ENCODE results near the gene LIPC. TPM values are rescaled to one million over a fixed set of nuclear protein-coding genes. Genes with fewer than 3 reads are reported as not detected.

Gene LIPC
- total RNA-seq, 1 donor from 2014 or later: 0.32 TPM

DNA sequence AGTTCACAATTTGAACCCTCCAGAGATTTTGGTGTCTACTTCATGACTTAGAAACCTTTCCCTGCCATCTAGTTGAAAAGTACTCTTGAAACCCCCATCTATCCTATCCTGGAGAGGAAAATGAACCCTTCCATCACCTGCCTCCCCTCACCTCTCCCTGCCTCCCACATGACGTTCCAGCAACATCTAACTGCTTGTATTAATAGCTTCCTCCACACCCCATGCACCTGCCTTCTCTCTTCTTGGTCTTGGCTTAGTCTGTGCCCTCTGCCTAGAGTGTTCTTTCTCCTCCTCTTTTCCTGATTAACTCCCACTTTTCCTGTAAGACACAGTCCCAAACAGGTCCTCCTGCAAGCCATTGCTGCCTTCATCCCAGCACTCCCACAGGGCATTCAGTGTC is 107.8 kb downstream of the LIPC start:
- intact Hi-C loops (cut with micrococcal nuclease): loop anchor here (10.0 kb wide), 1 partner anchor 215 kb away; no protein-coding TSS in a partner anchor
- ATAC-seq (no peak), DNase-seq (no peak)

DNA sequence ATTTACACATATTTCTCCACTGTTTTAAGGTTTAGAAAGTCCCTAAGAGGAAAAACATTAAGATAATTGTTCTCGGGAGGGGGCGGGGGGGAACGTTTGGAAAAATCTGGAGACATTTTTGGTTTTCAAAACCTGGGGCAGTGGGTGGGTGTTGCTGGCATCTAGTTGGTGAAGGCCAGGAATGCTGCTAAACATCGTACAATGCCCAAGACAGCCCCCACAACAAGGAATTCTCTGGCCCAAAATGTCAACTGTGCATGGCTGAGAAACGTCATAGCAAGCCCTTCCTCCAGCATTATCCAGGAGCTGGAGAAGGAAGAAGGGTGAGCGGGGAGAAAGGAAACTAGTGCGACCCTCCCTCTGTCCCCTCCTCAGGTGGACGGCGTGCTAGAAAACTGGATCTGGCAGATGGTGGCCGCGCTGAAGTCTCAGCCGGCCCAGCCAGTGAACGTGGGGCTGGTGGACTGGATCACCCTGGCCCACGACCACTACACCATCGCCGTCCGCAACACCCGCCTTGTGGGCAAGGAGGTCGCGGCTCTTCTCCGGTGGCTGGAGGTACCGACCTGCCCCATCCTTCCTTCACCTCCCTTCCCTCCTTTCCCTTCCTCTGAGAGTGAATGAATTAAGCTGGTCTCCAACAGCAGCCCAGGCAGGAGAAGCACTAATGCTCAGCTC is 109.8 kb downstream of the LIPC start:
- intact Hi-C loops (cut with micrococcal nuclease): no loop called here
- ATAC-seq (no peak), DNase-seq (no peak)

DNA sequence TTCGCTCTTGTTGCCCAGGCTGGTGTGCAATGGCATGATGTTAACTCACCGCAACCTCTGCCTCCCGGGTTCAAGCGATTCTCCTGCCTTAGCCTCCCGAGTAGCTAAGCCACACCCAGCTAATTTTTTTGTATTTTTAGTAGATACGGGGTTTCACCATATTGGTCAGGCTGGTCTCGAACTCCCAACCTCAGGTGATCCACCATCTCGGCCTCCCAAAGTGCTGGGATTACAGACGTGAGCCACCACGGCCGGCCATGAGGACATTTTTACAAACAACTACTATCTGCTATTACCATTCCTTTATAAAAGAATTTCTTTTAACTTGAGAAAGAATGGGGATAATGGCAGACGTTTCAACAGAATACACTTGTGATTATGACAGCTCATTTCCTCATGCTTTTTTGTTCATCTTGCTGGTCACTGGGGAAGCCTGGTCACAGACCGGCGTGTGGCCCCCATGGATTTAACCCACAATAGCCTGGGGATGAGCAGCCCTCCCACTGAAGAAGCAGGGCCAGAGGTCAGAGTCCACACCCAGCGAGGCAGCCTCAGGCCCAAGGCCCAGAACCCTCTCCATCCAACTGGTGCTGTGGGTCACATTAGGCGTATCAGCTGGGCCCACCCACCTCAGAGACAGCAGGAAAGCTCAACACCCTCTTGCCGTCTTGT is 112.0 kb downstream of the LIPC start:
- intact Hi-C loops (cut with micrococcal nuclease): no loop called here
- DNase-seq: no peak
- ATAC-seq: no peak

DNA sequence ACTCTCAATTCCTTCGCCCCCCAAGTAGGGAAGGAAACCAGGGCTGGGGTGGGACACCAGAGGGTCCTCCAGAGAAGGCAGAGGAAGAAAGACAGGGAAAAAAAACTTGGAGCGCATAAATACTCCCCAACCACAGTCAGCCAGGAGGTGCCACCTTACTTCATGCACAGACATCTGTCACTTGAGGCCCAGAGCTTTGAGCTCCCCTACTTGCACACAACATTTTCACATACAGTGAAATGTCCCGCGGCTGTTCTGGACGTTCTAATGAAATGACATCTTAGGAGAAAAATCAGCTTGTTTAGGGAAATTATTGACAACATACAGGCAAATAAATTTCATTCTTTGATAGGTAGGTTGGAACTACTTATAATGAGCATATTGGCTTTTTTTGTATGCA is 113.0 kb downstream of the LIPC start:
- ATAC-seq (no peak), DNase-seq (no peak)
- intact Hi-C loops (cut with micrococcal nuclease): no loop called here

DNA sequence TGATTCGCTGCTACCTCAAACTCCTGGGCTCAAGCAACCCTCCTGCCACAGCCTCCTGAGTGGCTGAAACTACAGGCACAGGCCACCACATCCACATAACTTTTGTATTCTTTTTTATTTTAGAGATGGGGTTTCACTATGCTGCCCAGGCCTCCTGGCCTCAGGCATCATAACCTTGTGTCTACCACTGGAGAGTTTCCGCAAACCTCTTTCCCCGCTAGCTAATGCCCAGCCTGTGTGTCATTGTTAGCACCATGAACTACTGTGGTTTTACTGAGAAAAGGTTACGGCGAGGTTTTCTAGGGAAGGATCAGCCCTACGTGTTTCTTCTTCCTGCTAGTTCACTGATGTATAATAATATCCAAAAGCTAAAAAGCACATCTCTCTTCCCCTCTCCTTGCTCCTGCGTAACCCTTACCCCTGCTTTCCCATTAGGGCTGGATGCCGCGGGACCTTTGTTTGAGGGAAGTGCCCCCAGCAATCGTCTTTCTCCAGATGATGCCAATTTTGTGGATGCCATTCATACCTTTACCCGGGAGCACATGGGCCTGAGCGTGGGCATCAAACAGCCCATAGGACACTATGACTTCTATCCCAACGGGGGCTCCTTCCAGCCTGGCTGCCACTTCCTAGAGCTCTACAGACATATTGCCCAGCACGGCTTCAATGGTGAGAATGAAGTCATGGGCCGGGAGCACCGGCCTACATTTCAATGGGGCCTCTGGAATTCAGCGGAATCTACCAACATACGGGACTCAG is 113.7 kb downstream of the LIPC start:
- ATAC-seq (no peak), DNase-seq (no peak)
- intact Hi-C loops (cut with micrococcal nuclease): no loop called here

DNA sequence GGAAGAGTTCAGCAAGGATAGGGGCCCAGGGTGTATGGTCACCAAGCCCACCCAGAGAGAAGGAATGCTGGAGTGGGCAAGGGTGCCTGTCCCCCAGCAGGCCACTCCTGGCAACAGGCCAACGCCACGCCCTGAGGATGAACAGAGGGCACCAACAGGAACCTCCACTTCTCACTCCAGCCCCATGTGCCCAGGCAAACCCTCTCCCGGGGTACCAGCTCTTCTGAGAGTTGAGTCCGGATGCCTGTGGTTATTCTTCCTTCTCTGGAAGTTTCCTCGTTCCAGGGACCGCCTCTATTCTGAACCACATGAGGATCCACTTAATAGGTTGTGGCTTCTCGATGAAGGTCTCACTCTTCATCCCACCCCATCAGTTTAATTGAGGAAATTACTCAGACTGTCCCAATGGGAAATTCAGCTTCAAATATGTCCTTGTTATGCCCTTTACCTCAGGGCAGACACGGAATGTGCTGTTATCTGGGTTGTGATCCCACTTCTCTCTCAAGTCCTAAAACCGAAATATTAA is 114.3 kb downstream of the LIPC start:
- ATAC-seq: no peak
- no peak for DNase-seq
- intact Hi-C loops (cut with micrococcal nuclease): no loop called here

DNA sequence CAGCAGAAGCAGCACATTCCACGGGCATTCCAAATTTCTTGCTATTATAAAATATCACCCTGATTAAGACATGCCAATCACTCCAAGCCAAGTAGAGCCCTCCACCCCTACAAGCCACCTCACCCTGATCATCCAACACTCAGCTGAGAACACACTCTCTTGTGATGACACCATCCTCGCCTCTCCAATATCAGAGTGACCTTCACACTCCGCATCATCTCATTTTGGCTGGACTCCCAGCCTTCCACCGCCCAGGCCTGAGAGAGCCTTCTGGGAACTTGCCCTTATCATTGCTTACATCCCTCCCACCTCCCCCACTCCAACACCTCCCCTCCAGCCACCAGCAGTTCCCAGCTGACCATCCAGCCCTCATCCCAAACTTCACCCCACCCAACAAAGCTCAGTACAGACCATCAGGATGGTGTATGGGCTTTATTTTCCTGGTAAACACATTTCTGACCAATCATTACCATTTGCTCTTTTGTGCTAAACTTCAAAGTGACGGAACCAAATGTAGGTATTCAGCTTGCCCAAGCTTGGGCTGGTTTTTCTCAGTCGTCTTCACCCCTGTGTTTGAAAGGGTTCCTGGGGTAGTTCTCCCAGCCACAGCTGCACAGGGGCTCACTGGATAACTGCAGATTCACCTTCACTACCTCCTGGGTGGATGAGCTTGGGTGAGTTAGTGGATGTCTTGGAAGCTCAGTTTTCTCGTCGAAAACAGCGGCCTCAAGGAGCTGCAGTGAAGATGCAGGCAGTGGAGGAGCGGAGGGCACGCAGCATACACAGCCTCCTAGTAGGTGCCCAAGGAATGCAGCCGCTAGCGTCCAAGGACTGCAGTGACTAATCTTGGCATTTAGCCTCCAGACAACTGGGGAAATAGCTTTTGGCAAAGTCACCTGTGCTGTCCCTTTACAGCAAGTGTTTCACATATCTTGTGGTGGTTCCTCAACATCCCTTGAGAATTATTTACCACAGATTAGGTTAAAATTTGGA is 115.1 kb downstream of the LIPC start:
- peak; percentile 68 for DNase-seq
- intact Hi-C loops (cut with micrococcal nuclease): no loop called here
- ATAC-seq: peak; percentile 92

DNA sequence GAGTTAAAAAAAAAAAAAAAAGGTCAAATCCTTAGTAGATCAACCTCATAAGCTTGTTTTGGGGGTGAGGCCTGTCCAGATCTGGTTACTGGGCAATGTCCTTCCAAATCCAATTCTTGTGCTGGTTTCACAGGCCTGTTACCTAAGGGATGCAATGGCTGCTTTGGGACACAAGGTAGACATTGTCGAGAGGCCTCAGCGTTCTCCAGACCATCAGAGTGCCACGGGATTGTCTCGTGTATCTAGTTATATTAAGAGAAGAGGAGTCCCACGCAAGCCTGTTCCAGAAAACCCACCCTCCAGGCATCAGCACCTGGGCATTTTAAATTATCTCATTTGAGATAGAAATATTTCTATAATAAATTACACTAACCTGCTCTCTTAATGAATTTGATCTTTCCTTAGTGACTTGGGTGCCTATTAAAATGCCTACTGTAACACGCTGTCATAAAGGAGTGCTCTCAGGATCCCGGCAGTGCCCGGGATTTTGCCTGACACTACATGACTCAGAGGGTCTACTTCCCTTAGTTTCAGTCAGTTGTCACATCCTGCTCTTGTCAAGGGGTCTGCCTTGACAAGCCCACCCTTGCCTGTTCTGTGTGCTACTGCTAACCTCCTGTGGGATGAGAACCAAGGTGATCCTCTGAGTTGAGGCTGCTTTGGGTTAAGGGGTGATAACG is 116.0 kb downstream of the LIPC start:
- intact Hi-C loops (cut with micrococcal nuclease): no loop called here
- ATAC-seq (no peak), DNase-seq (no peak)

DNA sequence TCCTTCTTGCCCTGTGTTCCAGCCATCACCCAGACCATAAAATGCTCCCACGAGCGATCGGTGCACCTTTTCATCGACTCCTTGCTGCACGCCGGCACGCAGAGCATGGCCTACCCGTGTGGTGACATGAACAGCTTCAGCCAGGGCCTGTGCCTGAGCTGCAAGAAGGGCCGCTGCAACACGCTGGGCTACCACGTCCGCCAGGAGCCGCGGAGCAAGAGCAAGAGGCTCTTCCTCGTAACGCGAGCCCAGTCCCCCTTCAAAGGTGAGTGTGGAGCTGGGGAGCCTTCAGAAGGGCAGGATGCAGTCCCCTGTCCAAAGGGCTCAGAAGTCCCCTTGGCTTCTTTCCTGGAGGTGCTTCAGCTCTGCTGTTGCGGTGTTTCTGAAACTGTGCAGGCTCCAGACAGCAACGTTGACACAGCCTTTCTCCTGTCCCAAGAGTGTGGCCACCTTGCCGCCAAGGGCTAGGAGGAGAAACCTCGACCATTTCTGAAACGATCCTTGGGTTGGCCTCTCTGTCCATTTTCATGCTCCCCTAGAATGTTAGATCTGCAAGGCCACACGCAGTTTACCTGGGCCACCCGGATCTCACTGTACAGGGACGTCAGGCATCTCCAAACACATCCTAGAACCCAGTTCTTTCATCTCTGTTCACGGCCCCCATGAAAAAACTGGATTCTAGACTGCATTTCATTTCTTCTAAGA is 116.7 kb downstream of the LIPC start:
- DNase-seq (no peak), ATAC-seq (peak; percentile 41)
- intact Hi-C loops (cut with micrococcal nuclease): no loop called here

DNA sequence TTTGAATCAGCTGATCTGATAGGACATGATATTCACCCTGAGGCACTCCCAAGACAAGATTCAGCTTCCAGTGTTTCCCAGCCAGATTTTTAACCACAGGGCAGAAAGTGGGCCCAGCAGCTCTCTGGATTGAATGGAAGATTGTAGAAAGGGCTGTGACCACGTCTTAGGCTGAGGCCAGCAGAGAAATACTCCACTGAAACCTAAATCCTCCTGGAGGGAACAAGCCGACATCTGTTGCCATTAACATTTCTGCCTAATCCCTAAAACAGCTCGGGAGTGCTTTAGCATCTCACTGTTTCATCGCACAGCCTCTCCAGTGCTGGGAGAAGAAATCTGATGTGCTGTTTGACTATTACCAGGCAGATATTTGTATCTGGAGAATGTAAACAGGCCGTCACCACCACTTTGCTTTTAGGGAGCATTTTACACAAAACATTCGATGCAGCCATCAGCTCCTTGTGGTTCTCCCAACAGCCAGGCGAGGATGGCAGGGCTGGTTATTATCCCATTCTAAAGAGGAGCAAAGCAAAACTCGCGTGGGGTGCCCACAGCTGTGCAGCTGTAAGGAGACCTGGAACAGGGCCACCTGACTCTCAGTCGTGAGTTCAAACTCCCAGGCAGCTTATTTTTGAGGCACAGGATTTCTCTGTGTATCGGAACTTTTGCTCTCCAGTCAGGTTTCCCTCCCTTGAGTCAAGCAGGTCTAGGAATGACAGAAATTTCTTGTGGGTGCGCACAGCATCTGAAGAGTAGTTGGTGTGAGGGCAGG is 117.4 kb downstream of the LIPC start:
- DNase-seq: no peak
- ATAC-seq: no peak
- intact Hi-C loops (cut with micrococcal nuclease): no loop called here

DNA sequence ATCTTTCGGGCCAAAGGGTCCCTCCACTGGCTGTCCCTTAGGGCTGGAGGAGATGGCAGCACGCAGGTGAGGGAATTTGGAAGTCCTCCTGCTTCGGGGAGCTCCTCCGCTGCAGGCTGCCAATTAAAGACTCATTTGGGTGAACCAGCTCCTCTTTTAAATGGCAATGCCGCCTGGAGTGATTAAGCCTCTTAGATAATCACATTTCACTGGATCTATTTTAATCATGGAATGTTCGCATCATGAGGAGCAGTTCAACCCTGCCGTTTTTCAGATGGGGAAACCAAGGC is 117.9 kb downstream of the LIPC start:
- intact Hi-C loops (cut with micrococcal nuclease): no loop called here

DNA sequence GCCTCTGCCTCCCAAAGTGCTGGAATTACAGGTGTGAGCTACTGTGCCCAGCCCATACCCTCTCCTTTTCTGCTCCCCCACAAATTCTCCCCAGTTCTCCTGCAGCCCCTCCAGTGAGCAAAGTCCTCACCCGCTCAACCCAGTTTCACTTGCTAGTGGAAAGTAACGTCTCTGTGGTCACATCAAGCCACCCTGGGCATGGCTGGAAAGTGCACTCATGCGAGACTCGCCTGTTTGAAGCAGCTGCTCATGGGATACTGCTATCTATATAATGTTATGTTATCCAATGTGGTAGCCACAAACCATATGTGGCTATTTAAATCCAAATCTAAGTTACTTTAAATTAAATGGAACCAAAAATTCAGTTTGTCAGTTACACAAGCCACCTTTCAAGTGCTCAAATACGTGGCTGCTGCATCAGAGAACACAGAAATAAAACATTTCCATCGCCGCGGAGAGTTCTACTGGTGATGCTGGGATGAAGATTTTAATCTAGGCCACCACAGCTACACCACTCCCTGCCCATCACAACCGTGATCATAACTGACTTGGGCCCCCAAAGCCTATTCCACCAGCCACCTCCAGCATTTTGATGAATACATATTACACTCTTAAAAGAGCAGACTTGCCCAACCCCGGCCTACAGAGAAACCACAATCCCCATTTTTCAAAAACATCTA is 119.4 kb downstream of the LIPC start:
- intact Hi-C loops (cut with micrococcal nuclease): no loop called here
- DNase-seq (no peak), ATAC-seq (no peak)

More for the DNA sequence above, 117.9 kb downstream of the LIPC start:
- DNase-seq (no peak), ATAC-seq (peak; percentile 7)

DNA sequence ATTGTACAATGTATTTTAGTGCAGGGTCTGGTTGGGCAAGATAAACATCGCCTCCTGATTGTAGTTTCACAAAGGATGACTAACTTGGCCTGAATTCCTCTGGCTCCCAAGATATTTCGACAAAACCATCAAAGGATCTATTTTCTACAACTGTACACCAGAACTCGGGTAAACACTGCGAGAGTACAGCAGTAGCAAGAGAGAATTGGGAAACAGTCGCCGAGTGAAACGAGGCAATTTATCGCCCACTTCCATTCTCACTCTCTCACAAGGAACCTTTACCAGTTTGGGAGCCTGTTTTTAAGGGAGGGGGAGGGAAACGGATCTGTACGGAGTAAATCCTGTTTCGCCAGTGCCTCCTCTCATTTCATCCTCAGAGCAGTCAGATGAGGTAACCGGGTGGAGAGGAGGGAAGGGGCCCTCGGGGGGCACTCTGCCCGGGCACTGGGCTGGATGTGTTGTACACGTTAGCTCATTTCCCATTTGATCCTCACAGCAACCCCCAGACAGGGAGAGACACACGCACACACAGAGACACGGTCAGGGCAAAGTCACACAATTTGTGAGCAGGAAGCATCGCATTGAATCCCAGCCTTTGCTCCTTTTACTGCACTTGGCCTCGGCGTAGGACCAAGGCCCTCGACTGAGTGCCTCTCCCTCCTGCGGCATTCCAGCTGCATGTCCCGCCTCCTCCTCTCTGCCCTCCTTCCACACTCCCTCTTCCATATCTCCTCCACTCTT is 120.1 kb downstream of the LIPC start:
- intact Hi-C loops (cut with micrococcal nuclease): no loop called here
- ATAC-seq (peak; percentile 27), DNase-seq (peak; percentile 37)

DNA sequence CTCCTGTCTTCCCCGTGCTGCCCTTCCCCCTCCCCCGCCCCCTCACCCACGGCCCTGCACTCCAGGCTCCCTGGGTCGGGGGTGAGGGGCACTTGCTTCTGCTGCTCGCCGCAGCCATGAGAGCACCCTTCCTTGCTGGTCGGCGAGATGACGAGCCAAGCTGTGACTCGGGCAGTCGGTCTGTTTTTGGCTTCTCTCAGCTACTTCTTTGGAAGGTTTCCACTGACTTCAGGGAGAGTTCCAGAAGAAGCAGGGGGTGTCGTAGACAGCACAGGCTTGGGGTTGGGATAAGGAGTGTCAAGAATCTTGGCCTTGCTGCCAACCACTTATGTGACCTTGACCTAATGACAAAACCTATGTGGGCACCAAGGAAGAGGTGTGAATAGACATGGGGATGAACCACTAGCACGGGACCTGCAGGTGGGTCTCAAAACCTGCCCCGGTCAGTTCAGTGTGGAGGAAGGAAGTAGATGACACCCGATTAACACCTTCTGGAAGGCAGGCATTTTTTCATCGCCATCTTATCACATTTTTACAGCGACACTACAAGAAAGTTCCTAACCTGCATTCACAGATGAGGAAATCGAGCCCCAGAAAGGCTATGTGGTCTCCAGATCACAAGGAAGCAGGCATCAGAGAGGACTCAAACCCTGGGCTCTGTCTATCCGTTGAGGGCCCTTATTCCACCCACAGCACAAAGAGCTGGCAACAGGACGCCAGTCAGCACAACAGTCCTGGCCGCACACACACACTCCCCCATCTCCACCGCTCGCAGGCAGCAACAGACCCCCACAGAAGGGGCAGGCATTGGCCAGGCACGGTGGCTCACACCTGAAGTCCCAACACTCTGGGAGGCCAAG is 120.9 kb downstream of the LIPC start:
- peak; percentile 3 for ATAC-seq
- no peak for DNase-seq
- intact Hi-C loops (cut with micrococcal nuclease): no loop called here

DNA sequence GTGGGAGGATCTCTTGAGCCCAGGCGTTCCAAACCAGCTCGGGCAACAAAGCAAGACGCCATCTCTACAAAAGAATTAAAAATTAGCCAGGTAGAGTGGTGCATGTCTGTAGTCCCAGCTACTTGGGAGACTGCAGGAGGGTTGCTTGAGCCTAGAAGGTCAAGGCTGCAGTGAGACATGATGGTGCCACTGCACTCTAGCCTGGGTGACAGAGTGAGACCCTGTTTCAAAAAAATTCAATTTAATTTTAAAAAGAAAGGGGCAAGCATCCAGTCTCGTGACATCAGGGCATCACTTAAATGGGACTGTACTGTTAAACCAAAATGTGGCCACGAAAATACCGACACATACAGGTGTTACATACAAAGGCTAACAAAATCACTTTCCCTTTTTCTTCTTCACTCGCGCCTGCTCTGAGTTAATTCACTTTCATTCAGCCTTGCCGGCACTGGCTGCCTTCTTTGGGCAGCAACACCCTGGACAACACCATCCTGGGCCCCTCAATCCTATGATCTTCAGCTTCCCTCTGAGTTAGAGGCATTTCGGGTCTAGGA is 121.7 kb downstream of the LIPC start:
- intact Hi-C loops (cut with micrococcal nuclease): no loop called here
- DNase-seq (no peak), ATAC-seq (no peak)

Data from left ventricle myocardium superior (tissue), 1 donor.